Measurements from ENCODE around the gene FAM216B. TPM values are rescaled to one million over a fixed set of nuclear protein-coding genes. Genes with fewer than 3 reads are reported as not detected.
A peak's percentile ranks its signal among the peaks of the same experiment; 100 is the strongest.

The FAM216B gene
- total RNA-seq, 1 donor from 2014 or later: not detected

DNA sequence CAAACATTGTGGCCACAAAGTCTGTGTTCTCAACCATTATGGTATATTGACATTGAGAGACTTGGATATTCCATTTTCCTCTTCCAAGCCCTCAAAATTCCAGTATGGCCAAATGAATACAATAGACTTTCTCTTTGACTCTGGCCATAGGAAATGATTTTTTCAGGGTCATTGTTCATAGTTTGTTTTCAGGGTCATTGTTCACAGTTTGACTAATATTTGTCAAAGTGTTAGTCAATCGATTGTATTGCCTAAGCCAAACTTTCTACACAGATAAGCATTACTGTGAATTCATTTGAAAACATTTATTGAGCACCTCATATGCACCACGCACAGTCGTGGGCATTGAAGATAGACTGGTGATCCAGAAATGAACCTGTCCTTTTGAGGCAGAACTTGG, 22.9 kb upstream of the FAM216B start:
- H3K36me3 Mint-ChIP-seq (ENCODE audit: low read depth, unreplicated experiment): no peaks in the 10 kb centered on the region
- no peaks in the 10 kb centered on the region for H3K9me3 ChIP-seq (ENCODE audit: insufficient read depth, low read depth, low read length)
- FAIRE-seq (peak; percentile 5), DNase-seq (ENCODE audit: low read depth) (no peak)
- H3K36me3 ChIP-seq (ENCODE audit: insufficient read depth, low read length): no peaks in the 10 kb centered on the region
- H3K27ac Mint-ChIP-seq (ENCODE audit: unreplicated experiment): no peak overlapping the region
- no peak overlapping the region for H3K4me2 ChIP-seq (ENCODE audit: low read length)
- H4K20me1 ChIP-seq (ENCODE audit: insufficient read depth, low read length): no peaks in the 10 kb centered on the region
- TF ChIP-seq EZH2 (IDR thresholded peaks at IDR 0.05; ENCODE audit: insufficient read depth, low read length): no peak
- TF ChIP-seq, protein P1, sequence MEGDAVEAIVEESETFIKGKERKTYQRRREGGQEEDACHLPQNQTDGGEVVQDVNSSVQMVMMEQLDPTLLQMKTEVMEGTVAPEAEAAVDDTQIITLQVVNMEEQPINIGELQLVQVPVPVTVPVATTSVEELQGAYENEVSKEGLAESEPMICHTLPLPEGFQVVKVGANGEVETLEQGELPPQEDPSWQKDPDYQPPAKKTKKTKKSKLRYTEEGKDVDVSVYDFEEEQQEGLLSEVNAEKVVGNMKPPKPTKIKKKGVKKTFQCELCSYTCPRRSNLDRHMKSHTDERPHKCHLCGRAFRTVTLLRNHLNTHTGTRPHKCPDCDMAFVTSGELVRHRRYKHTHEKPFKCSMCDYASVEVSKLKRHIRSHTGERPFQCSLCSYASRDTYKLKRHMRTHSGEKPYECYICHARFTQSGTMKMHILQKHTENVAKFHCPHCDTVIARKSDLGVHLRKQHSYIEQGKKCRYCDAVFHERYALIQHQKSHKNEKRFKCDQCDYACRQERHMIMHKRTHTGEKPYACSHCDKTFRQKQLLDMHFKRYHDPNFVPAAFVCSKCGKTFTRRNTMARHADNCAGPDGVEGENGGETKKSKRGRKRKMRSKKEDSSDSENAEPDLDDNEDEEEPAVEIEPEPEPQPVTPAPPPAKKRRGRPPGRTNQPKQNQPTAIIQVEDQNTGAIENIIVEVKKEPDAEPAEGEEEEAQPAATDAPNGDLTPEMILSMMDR (IDR thresholded peaks at IDR 0.05; ENCODE audit: insufficient read depth, low read depth, low read length): no peak
- H3K4me3 ChIP-seq (ENCODE audit: insufficient read depth, low read depth, low read length): no peak overlapping the region
- H3K27ac ChIP-seq (ENCODE audit: low read depth, low read length): no peak overlapping the region
- no peaks in the 10 kb centered on the region for H3K27me3 ChIP-seq (ENCODE audit: insufficient read depth, low read length)
- H3K4me1 Mint-ChIP-seq (ENCODE audit: low read depth, unreplicated experiment): peaks cover 7% of the 10 kb centered on the region
- no peak overlapping the region for H3K4me3 Mint-ChIP-seq (ENCODE audit: unreplicated experiment)
- H3K9me3 Mint-ChIP-seq (ENCODE audit: unreplicated experiment): no peaks in the 10 kb centered on the region
- H3K79me2 ChIP-seq (ENCODE audit: insufficient read depth, low read length): no peaks in the 10 kb centered on the region
- peaks cover 7% of the 10 kb centered on the region for H3K4me1 ChIP-seq (ENCODE audit: insufficient read depth, low read length)
- no peak overlapping the region for H3K9ac ChIP-seq (ENCODE audit: low read length)
- no peaks in the 10 kb centered on the region for H3K27me3 Mint-ChIP-seq (ENCODE audit: low read depth, unreplicated experiment)
- H2AFZ ChIP-seq (ENCODE audit: low read depth, low read length): no peak overlapping the region

DNA sequence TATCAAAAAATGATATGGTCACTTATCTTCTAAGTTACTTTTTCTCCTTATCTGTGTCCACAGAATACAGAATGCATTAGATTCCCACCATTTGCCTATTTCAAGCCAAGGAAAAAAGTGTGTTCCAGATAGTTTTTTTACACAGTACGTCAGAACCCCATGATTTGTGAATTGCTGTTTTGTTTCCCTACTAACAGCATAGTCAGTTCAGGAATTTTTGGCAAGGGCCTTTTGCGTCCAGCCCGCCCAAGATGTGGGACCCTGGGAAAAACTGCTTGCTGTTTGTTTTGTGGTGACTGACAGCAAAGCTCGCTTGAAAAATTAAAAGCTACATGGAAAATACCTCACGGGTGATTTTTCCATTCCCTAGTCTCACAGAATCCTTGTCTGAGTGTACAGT, 20.4 kb upstream of the FAM216B start:
- no peaks in the 10 kb centered on the region for H4K20me1 ChIP-seq (ENCODE audit: insufficient read depth, low read length)
- no peaks in the 10 kb centered on the region for H3K27me3 Mint-ChIP-seq (ENCODE audit: low read depth, unreplicated experiment)
- peak; percentile 42 for DNase-seq (ENCODE audit: low read depth)
- H3K36me3 Mint-ChIP-seq (ENCODE audit: low read depth, unreplicated experiment): no peaks in the 10 kb centered on the region
- H3K4me1 Mint-ChIP-seq (ENCODE audit: low read depth, unreplicated experiment): peaks cover 7% of the 10 kb centered on the region
- no peak for FAIRE-seq
- H3K4me3 Mint-ChIP-seq (ENCODE audit: unreplicated experiment): no peak overlapping the region
- no peaks in the 10 kb centered on the region for H3K79me2 ChIP-seq (ENCODE audit: insufficient read depth, low read length)
- no peaks in the 10 kb centered on the region for H3K36me3 ChIP-seq (ENCODE audit: insufficient read depth, low read length)
- peak overlapping the region; percentile 21 for H3K9ac ChIP-seq (ENCODE audit: low read length)
- H3K9me3 ChIP-seq (ENCODE audit: insufficient read depth, low read depth, low read length): no peaks in the 10 kb centered on the region
- H3K4me2 ChIP-seq (ENCODE audit: low read length): no peak overlapping the region
- no peaks in the 10 kb centered on the region for H3K9me3 Mint-ChIP-seq (ENCODE audit: unreplicated experiment)
- TF ChIP-seq, protein P1 (IDR thresholded peaks at IDR 0.05; ENCODE audit: insufficient read depth, low read depth, low read length): no peak
- TF ChIP-seq EZH2 (IDR thresholded peaks at IDR 0.05; ENCODE audit: insufficient read depth, low read length): no peak
- H3K4me3 ChIP-seq (ENCODE audit: insufficient read depth, low read depth, low read length): no peak overlapping the region
- H3K27ac Mint-ChIP-seq (ENCODE audit: unreplicated experiment): no peak overlapping the region
- H3K4me1 ChIP-seq (ENCODE audit: insufficient read depth, low read length): peaks cover 7% of the 10 kb centered on the region
- H2AFZ ChIP-seq (ENCODE audit: low read depth, low read length): no peak overlapping the region
- no peak overlapping the region for H3K27ac ChIP-seq (ENCODE audit: low read depth, low read length)
- H3K27me3 ChIP-seq (ENCODE audit: insufficient read depth, low read length): no peaks in the 10 kb centered on the region

DNA sequence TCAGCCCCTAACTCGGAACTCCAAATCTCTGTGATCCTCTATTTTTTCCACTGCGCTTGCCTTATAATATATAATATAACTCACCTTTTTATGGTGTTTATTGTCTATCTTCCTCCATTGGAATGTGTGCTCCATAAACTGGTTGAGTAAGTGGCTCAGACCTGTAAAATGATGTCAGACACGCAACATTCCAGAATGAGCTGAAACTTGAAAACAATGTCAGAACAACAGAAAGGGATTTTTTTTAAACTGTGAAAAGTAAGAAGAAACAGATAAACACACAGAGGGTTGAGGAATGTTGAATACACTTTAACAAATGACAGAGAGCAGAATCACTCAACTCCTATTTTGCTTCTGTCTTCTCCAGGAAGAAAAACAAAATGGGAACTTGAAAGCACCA, 19.1 kb upstream of the FAM216B start:
- no peak for TF ChIP-seq EZH2 (IDR thresholded peaks at IDR 0.05; ENCODE audit: insufficient read depth, low read length)
- TF ChIP-seq, protein P1 (IDR thresholded peaks at IDR 0.05; ENCODE audit: insufficient read depth, low read depth, low read length): no peak

More for the DNA sequence above, 19.1 kb upstream of the FAM216B start:
- no peak overlapping the region for H3K4me3 Mint-ChIP-seq (ENCODE audit: unreplicated experiment)
- no peaks in the 10 kb centered on the region for H3K27me3 Mint-ChIP-seq (ENCODE audit: low read depth, unreplicated experiment)
- H3K27ac Mint-ChIP-seq (ENCODE audit: unreplicated experiment): peak overlapping the region; percentile 41
- no peaks in the 10 kb centered on the region for H3K9me3 ChIP-seq (ENCODE audit: insufficient read depth, low read depth, low read length)
- no peaks in the 10 kb centered on the region for H3K36me3 Mint-ChIP-seq (ENCODE audit: low read depth, unreplicated experiment)
- peak overlapping the region; percentile 8 for H3K4me2 ChIP-seq (ENCODE audit: low read length)
- FAIRE-seq (no peak), DNase-seq (ENCODE audit: low read depth) (peak; percentile 16)
- H3K36me3 ChIP-seq (ENCODE audit: insufficient read depth, low read length): no peaks in the 10 kb centered on the region
- no peak overlapping the region for H2AFZ ChIP-seq (ENCODE audit: low read depth, low read length)
- peak overlapping the region; percentile 25 for H3K9ac ChIP-seq (ENCODE audit: low read length)
- peaks cover 7% of the 10 kb centered on the region for H3K4me1 Mint-ChIP-seq (ENCODE audit: low read depth, unreplicated experiment)
- no peaks in the 10 kb centered on the region for H4K20me1 ChIP-seq (ENCODE audit: insufficient read depth, low read length)
- no peaks in the 10 kb centered on the region for H3K79me2 ChIP-seq (ENCODE audit: insufficient read depth, low read length)
- H3K27ac ChIP-seq (ENCODE audit: low read depth, low read length): peak overlapping the region; percentile 58
- no peaks in the 10 kb centered on the region for H3K27me3 ChIP-seq (ENCODE audit: insufficient read depth, low read length)
- no peaks in the 10 kb centered on the region for H3K9me3 Mint-ChIP-seq (ENCODE audit: unreplicated experiment)
- no peak overlapping the region for H3K4me3 ChIP-seq (ENCODE audit: insufficient read depth, low read depth, low read length)
- peaks cover 7% of the 10 kb centered on the region for H3K4me1 ChIP-seq (ENCODE audit: insufficient read depth, low read length)

Measured in astrocyte (in vitro differentiated cells and primary cell).